GM19463 (cell line): ENCODE measurements around the gene GRM4.

Source experiments
- ATAC-seq: cut with Tn5 transposase; IDR thresholded peaks from one replicate; pipeline ENCODE4 v1.9.1; 2021; ENCODE audit warnings: mild to moderate bottlenecking, moderate library complexity; ENCODE audit not compliant: unreplicated experiment

The GRM4 gene

GRCh38 chr6:34065466-34066217 is 80.2 kb downstream of the GRM4 start:
- no peak for ATAC-seq

- no peak for ATAC-seq
Measured at GRCh38 chr6:34064675-34065074, 81.2 kb downstream of the GRM4 start.

- no peak for ATAC-seq
Measured at GRCh38 chr6:34063651-34064050, 82.2 kb downstream of the GRM4 start.

GRCh38 chr6:34062815-34063214 is 83.1 kb downstream of the GRM4 start:
- ATAC-seq: no peak

GRCh38 chr6:34062156-34062555 is 83.7 kb downstream of the GRM4 start:
- no peak for ATAC-seq

GRCh38 chr6:34061348-34061747 is 84.5 kb downstream of the GRM4 start:
- no peak for ATAC-seq

- ATAC-seq: no peak
Measured at GRCh38 chr6:34059914-34060313, 86.0 kb downstream of the GRM4 start.

GRCh38 chr6:34059136-34059731 is 86.7 kb downstream of the GRM4 start:
- no peak for ATAC-seq

GRCh38 chr6:34057790-34058189 is 88.1 kb downstream of the GRM4 start:
- ATAC-seq: no peak

- no peak for ATAC-seq
Measured at GRCh38 chr6:34057191-34057590, 88.7 kb downstream of the GRM4 start.

- ATAC-seq: no peak
Measured at GRCh38 chr6:34056305-34057108, 89.4 kb downstream of the GRM4 start.

- no peak for ATAC-seq
Measured at GRCh38 chr6:34055223-34055933, 90.5 kb downstream of the GRM4 start.

GRCh38 chr6:34053721-34054120 is 92.2 kb downstream of the GRM4 start:
- no peak for ATAC-seq

- no peak for ATAC-seq
Measured at GRCh38 chr6:34052918-34053608, 92.8 kb downstream of the GRM4 start.

- ATAC-seq: no peak
Measured at GRCh38 chr6:34052071-34052825, 93.6 kb downstream of the GRM4 start.

GRCh38 chr6:34051331-34051919 is 94.5 kb downstream of the GRM4 start:
- ATAC-seq: no peak

GRCh38 chr6:34050691-34051090 is 95.2 kb downstream of the GRM4 start:
- ATAC-seq: no peak

- ATAC-seq: no peak
Measured at GRCh38 chr6:34049395-34050342, 96.2 kb downstream of the GRM4 start.
